Measurements from ENCODE around the gene STAM.

DNA sequence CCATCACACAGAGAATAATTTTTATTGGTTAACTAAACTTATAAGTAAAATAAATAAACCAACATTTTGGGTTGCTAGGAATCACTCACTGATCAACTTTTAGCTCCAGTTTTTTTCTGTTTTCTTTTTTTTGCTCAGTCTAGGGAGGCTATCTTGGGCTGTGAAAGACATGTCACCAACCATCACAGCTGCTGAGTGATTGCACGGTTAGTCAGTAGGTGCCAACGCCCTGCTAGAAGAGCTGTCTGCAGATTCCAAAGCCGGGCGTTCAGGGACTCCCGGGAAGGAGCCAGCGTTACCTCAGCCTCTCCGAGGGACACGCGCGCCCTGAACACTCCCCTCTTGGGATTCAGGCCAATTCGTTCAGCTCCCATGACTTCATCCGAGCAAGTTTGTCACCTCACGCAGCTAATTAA, 604 bp upstream of the STAM start:
- TF ChIP-seq, protein P1, sequence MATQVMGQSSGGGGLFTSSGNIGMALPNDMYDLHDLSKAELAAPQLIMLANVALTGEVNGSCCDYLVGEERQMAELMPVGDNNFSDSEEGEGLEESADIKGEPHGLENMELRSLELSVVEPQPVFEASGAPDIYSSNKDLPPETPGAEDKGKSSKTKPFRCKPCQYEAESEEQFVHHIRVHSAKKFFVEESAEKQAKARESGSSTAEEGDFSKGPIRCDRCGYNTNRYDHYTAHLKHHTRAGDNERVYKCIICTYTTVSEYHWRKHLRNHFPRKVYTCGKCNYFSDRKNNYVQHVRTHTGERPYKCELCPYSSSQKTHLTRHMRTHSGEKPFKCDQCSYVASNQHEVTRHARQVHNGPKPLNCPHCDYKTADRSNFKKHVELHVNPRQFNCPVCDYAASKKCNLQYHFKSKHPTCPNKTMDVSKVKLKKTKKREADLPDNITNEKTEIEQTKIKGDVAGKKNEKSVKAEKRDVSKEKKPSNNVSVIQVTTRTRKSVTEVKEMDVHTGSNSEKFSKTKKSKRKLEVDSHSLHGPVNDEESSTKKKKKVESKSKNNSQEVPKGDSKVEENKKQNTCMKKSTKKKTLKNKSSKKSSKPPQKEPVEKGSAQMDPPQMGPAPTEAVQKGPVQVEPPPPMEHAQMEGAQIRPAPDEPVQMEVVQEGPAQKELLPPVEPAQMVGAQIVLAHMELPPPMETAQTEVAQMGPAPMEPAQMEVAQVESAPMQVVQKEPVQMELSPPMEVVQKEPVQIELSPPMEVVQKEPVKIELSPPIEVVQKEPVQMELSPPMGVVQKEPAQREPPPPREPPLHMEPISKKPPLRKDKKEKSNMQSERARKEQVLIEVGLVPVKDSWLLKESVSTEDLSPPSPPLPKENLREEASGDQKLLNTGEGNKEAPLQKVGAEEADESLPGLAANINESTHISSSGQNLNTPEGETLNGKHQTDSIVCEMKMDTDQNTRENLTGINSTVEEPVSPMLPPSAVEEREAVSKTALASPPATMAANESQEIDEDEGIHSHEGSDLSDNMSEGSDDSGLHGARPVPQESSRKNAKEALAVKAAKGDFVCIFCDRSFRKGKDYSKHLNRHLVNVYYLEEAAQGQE (IDR thresholded peaks at IDR 0.05; ENCODE audit: low read depth, low read length), result no peak
- TF ChIP-seq FOXM1 (IDR thresholded peaks at IDR 0.05; ENCODE audit: low read depth), result no peak

Data from SK-N-SH (cell line).